Measurements from ENCODE around the gene CALM1. TPM values are rescaled to one million over a fixed set of nuclear protein-coding genes. Genes with fewer than 3 reads are reported as not detected.

CALM1 gene
- total RNA-seq, 1 experiment from 2014 or later, result 410 TPM

GRCh38 chr14:90412058-90412457 is 15.2 kb downstream of the CALM1 start:
- DNase-seq, result no peak
- no peak overlapping the region for H3K4me3 ChIP-seq (ENCODE audit: insufficient read depth, low read depth, low read length)
- no peaks in the 10 kb centered on the region for H3K36me3 ChIP-seq (replicated peaks; ENCODE audit: control insufficient read depth, insufficient read depth, low read length)
- H3K27me3 ChIP-seq (ENCODE audit: control insufficient read depth, insufficient read depth, low read length), result no peaks in the 10 kb centered on the region

- H3K36me3 ChIP-seq (replicated peaks; ENCODE audit: control insufficient read depth, insufficient read depth, low read length), result no peaks in the 10 kb centered on the region
- no peak for DNase-seq
- no peak overlapping the region for H3K4me3 ChIP-seq (ENCODE audit: insufficient read depth, low read depth, low read length)
- no peaks in the 10 kb centered on the region for H3K27me3 ChIP-seq (ENCODE audit: control insufficient read depth, insufficient read depth, low read length)
Observed at GRCh38 chr14:90416720-90417119, 19.9 kb downstream of the CALM1 start.

GRCh38 chr14:90418053-90418452 is 21.2 kb downstream of the CALM1 start:
- no peak for DNase-seq
- Histone ChIP-seq H3K27me3 (ENCODE audit: control insufficient read depth, insufficient read depth, low read length) (no peaks in the 10 kb centered on the region), H3K4me3 (ENCODE audit: insufficient read depth, low read depth, low read length) (no peak overlapping the region), H3K36me3 (replicated peaks; ENCODE audit: control insufficient read depth, insufficient read depth, low read length) (no peaks in the 10 kb centered on the region)

- no peak overlapping the region for H3K4me3 ChIP-seq (ENCODE audit: insufficient read depth, low read depth, low read length)
- no peaks in the 10 kb centered on the region for H3K27me3 ChIP-seq (ENCODE audit: control insufficient read depth, insufficient read depth, low read length)
- H3K36me3 ChIP-seq (replicated peaks; ENCODE audit: control insufficient read depth, insufficient read depth, low read length), result no peaks in the 10 kb centered on the region
- DNase-seq, result no peak
Observed at GRCh38 chr14:90419200-90419599, 22.4 kb downstream of the CALM1 start.

- H3K4me3 ChIP-seq (ENCODE audit: insufficient read depth, low read depth, low read length), result no peak overlapping the region
- no peaks in the 10 kb centered on the region for H3K27me3 ChIP-seq (ENCODE audit: control insufficient read depth, insufficient read depth, low read length)
- H3K36me3 ChIP-seq (replicated peaks; ENCODE audit: control insufficient read depth, insufficient read depth, low read length), result no peaks in the 10 kb centered on the region
- DNase-seq, result no peak
Observed at GRCh38 chr14:90421001-90421631, 24.3 kb downstream of the CALM1 start.

GRCh38 chr14:90421632-90422020 is 24.8 kb downstream of the CALM1 start:
- DNase-seq, result no peak
- Histone ChIP-seq H3K4me3 (ENCODE audit: insufficient read depth, low read depth, low read length) (no peak overlapping the region), H3K36me3 (replicated peaks; ENCODE audit: control insufficient read depth, insufficient read depth, low read length) (no peaks in the 10 kb centered on the region), H3K27me3 (ENCODE audit: control insufficient read depth, insufficient read depth, low read length) (no peaks in the 10 kb centered on the region)

- no peak for DNase-seq
- no peaks in the 10 kb centered on the region for H3K36me3 ChIP-seq (replicated peaks; ENCODE audit: control insufficient read depth, insufficient read depth, low read length)
- H3K4me3 ChIP-seq (ENCODE audit: insufficient read depth, low read depth, low read length), result no peak overlapping the region
- no peaks in the 10 kb centered on the region for H3K27me3 ChIP-seq (ENCODE audit: control insufficient read depth, insufficient read depth, low read length)
Observed at GRCh38 chr14:90423166-90423565, 26.3 kb downstream of the CALM1 start.

GRCh38 chr14:90424075-90424474 is 27.2 kb downstream of the CALM1 start:
- Histone ChIP-seq H3K27me3 (ENCODE audit: control insufficient read depth, insufficient read depth, low read length) (no peaks in the 10 kb centered on the region), H3K4me3 (ENCODE audit: insufficient read depth, low read depth, low read length) (no peak overlapping the region), H3K36me3 (replicated peaks; ENCODE audit: control insufficient read depth, insufficient read depth, low read length) (no peaks in the 10 kb centered on the region)
- peak; percentile 62 for DNase-seq

GRCh38 chr14:90424686-90425372 is 28.0 kb downstream of the CALM1 start:
- no peak for DNase-seq
- Histone ChIP-seq H3K4me3 (ENCODE audit: insufficient read depth, low read depth, low read length) (no peak overlapping the region), H3K36me3 (replicated peaks; ENCODE audit: control insufficient read depth, insufficient read depth, low read length) (no peaks in the 10 kb centered on the region), H3K27me3 (ENCODE audit: control insufficient read depth, insufficient read depth, low read length) (no peaks in the 10 kb centered on the region)

- DNase-seq, result no peak
- H3K4me3 ChIP-seq (ENCODE audit: insufficient read depth, low read depth, low read length), result no peak overlapping the region
- no peaks in the 10 kb centered on the region for H3K27me3 ChIP-seq (ENCODE audit: control insufficient read depth, insufficient read depth, low read length)
- no peaks in the 10 kb centered on the region for H3K36me3 ChIP-seq (replicated peaks; ENCODE audit: control insufficient read depth, insufficient read depth, low read length)
Observed at GRCh38 chr14:90425373-90425879, 28.6 kb downstream of the CALM1 start.

- Histone ChIP-seq H3K36me3 (replicated peaks; ENCODE audit: control insufficient read depth, insufficient read depth, low read length) (no peaks in the 10 kb centered on the region), H3K27me3 (ENCODE audit: control insufficient read depth, insufficient read depth, low read length) (no peaks in the 10 kb centered on the region), H3K4me3 (ENCODE audit: insufficient read depth, low read depth, low read length) (no peak overlapping the region)
- no peak for DNase-seq
Observed at GRCh38 chr14:90426031-90426540, 29.3 kb downstream of the CALM1 start.

GRCh38 chr14:90426663-90427062 is 29.8 kb downstream of the CALM1 start:
- H3K4me3 ChIP-seq (ENCODE audit: insufficient read depth, low read depth, low read length), result no peak overlapping the region
- H3K27me3 ChIP-seq (ENCODE audit: control insufficient read depth, insufficient read depth, low read length), result no peaks in the 10 kb centered on the region
- no peak for DNase-seq
- H3K36me3 ChIP-seq (replicated peaks; ENCODE audit: control insufficient read depth, insufficient read depth, low read length), result no peaks in the 10 kb centered on the region

- no peak for DNase-seq
- Histone ChIP-seq H3K27me3 (ENCODE audit: control insufficient read depth, insufficient read depth, low read length) (no peaks in the 10 kb centered on the region), H3K4me3 (ENCODE audit: insufficient read depth, low read depth, low read length) (no peak overlapping the region), H3K36me3 (replicated peaks; ENCODE audit: control insufficient read depth, insufficient read depth, low read length) (no peaks in the 10 kb centered on the region)
Observed at GRCh38 chr14:90427848-90428426, 31.1 kb downstream of the CALM1 start.

GRCh38 chr14:90428676-90429075 is 31.8 kb downstream of the CALM1 start:
- Histone ChIP-seq H3K4me3 (ENCODE audit: insufficient read depth, low read depth, low read length) (no peak overlapping the region), H3K27me3 (ENCODE audit: control insufficient read depth, insufficient read depth, low read length) (no peaks in the 10 kb centered on the region), H3K36me3 (replicated peaks; ENCODE audit: control insufficient read depth, insufficient read depth, low read length) (no peaks in the 10 kb centered on the region)
- no peak for DNase-seq

GRCh38 chr14:90429236-90429635 is 32.4 kb downstream of the CALM1 start:
- no peaks in the 10 kb centered on the region for H3K36me3 ChIP-seq (replicated peaks; ENCODE audit: control insufficient read depth, insufficient read depth, low read length)
- no peak overlapping the region for H3K4me3 ChIP-seq (ENCODE audit: insufficient read depth, low read depth, low read length)
- H3K27me3 ChIP-seq (ENCODE audit: control insufficient read depth, insufficient read depth, low read length), result no peaks in the 10 kb centered on the region
- no peak for DNase-seq

Data from H7 (cell line).